Inferior parietal cortex (tissue), 1 donor: ENCODE measurements around the gene MARCKSL1.
"Not testable (repeated sequence)": the region's sequence is repeated elsewhere in the genome, so short reads cannot be mapped to it uniquely, and the experiment has no call there.

Experiments
- DNase-seq: peaks from one replicate; pipeline ENCODE4 v3.0.0-alpha.2; 2016; ENCODE audit errors: extremely low spot score

Gene MARCKSL1, protein sequence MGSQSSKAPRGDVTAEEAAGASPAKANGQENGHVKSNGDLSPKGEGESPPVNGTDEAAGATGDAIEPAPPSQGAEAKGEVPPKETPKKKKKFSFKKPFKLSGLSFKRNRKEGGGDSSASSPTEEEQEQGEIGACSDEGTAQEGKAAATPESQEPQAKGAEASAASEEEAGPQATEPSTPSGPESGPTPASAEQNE

DNA sequence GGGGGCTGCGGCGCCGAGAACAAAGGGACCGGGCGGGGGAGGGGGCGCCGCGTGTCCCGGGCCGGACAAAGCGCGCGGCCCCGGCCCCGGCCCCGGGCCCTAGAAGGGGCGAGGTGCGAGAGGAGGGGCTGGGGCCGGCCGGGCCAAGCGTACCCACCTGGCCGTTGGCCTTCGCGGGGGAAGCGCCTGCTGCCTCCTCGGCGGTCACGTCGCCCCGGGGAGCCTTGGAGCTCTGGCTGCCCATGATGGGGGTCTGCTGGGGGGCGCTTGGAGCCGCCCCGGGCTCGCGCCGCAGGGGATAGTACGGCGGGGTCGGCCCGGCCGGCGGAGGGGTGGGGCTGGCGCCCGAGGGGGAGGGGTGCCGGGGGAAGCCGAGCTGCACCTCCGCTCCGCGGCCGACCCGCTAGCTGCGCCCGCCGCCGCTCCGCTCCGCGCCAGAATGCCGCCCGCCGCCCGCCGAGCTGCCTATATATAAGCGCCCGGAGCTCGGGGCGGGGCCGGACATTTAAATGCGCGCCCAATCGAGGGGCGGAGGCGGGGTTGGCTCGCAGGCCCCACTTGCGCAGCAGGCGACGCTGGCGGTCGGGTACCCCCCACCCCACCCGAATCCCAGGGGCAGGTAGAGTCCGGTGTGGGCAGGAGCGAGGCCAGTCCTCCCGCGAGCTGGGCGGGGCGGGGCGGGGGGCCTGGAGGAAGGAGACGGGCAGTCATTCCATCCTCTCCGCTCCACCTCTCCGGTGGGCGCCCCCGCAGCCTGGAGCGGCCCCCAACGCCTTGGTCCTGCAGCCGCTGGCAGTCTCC is at the start of gene MARCKSL1:
Gene MARCKSL1 (minus strand): TSS at position 444 of the 801 bp plus-strand sequence. CDS start 200 bp downstream, at position 244.
- peak; percentile 79 for DNase-seq

DNA sequence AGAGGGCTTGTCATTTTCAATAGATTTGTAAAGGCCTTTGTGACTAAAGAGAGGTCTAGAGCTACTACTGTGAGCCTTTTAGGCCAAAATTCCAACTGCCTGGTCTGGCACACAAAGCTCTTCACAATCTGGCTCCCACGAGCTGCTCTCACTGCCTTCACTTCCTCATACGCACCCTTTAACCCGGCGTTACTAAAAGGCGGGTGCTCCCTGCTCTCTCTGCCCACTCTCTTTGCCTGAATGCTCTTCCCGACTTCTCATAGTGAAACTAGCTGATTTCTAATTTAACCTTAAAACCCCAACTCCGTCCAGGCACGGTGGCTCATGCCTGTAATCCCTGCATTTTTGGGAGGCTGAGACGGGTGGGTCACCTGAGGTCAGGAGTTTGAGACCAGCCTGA is 44.0 kb upstream of the MARCKSL1 start:
- no peak for DNase-seq

DNA sequence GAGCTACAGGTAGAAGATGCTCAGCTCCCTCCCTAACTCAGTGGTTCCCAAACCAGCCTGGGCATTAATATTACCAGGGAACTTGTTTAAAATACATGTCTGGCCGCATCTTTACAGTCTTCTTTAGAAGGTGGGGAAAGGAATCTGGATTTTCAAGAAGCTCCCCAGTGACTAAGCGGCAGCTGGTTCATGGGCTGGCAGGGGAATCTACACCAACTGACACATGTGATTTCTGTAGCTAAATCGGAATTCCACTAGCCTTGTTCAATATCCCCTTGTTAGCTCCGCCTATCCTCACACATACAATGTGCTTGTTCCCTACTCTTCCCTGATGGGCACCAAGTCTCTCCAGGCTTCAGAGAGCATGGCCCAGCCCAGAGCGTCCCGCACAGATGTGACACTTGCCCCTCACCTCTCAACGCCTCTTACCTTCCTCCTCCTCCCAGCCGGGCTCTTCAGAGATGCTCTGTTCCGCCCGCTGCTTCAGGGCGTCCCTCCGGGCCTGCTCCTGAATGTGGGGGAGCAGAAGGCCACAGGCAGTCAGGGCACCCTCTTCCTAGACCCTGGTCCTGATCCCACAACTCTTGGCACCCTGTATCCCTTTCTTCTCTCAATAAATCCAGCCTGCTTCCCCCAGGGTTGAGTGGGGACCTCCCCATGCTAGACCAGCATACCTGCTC is 41.6 kb upstream of the MARCKSL1 start:
- no peak for DNase-seq

DNA sequence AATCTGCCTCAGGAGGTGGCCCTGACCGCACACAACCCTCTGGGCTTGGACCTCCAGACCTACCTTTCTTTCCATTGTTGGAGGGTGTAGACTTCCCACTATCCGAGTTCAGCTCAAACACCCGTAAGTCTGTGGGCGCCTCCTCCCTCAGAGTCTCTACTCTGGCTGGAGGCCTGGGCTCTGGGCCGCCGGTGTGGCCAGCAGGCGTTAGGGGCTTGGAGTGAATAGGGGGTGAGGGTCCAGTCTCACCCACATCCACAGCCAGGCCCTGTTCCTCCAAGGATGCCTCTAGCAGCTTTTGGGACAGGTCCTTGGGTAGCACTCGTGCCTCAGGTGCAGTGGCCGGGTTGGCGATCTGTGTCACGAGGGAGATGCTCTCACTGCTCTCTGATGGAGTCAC is 40.2 kb upstream of the MARCKSL1 start:
- DNase-seq: no peak

DNA sequence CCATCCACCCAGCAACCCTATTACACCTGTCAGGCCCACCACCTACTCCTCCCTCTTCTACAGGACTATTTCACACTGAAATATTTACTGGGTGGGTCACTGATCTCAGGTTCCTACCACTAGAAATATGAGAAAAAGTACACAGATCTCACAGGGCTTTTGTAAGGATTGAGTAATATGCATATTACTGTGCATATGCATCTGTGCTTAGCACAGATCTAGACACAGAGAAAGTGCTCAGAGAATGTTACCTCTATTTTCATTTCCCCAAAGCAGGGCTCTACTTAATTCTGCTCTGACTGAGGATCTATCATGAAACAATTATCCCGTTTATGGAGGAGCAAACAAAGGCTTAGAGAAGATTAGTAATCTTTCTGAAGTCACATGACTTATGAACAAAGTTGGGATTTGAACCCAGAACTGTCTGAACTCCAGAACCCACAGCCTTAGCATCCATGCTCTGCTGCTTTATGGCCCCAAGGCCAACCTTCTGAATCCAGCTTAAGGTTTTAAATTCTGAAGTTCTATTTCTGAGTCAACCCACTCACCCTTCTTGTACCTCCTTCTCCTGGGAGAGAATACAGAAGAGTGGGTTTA is 38.1 kb upstream of the MARCKSL1 start:
- no peak for DNase-seq

DNA sequence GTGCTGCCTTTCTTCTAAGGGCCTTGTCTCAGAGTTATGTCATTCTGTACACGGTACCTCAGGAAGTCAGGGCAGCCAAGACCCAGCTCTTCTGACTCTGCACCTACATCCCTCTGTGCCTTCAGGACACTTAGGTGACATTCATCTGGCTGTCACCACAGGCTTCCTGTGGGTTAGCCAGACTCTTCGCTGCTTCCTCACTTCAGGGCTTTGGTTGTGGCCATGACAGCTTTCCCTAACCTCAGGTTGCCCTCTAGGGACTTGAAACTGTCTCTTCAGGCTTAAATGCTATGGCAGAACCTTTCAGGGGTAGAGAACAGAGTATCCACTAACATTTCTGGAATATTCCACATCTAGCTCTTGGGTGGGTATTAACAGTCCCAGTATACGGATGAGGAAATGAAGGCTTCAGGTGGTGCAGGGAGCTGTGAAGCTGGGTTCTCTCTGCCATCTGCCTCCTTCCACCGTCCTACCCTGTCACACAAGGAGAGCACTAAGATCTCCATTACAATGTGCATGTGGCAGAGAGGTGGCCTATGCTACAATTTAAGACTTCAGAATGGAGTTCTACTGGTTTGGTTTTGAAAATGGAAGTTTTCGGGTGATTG is 36.2 kb upstream of the MARCKSL1 start:
- DNase-seq: no peak

DNA sequence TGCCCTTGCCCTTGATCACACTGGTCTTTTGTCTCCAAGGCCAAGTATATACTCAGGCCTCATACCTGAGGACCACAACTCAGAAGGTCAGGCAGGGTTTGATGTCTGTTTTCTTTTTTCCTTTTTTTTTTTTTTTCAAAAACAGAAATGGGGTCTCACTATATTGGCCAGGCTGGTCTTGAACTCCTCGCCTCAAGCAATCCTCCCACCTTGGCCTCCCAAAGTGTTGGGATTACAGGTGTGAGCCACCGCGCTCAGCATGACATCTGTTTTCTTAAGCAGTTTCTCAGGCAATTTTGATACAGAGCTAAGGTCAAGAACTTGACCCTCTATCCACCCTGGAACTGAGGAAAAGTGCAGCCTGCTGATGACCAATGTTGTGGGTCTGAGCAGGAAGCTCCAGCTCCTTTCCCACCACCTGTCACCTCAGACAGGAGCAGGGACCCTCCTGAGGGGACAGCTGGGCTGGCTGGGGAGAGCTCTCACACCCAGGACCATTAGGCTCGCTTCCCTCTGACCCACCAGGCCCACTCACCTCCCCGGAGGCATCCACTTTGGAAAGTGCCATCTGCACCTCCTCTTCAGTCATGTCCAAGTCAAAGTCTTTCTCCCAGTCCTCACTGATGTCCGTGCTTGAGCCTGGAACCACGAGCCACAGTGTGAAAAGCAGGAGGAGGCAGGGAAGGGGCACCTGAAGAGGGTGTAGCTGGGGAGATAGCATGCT is 32.0 kb upstream of the MARCKSL1 start:
- no peak for DNase-seq

DNA sequence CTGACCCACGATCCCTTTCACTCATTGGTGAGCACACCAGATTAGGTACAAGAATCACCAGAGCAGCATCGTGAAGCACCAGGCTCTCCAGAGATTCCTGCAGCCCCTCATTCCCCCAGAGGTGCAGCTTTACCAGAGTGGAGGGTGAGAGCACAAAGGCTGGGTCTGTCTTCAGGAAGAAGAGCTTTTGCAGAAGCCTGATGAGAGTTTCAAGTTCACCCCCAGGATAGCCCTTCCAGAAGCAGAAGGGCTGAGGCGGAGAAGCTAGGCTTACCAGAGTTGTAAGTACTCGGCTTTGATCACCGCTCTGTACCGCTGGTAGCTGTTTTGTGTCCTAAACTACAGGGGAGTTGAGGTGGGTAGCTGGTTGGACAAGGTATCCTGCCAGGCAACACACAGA is 29.4 kb upstream of the MARCKSL1 start:
- no peak for DNase-seq

DNA sequence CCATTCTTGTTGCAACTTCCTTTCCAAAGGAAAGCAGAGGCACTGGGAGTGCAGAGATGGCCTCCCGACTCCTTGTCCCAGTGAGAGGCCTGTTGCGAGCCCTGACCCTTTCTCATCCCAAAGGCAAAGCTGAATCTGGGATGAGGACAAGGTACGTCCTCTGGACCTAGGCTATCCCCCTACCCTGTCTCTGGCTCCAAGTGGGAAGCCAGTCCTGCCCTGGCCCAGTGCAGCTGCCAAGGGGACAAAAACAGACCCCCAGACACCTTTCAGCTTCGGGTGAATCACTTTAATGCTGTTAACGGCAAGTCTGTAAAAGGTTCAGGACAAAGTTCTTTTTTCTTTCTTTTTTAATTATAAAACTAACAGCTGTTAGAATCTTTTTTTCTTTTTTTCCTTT is 28.8 kb upstream of the MARCKSL1 start:
- DNase-seq: no peak

DNA sequence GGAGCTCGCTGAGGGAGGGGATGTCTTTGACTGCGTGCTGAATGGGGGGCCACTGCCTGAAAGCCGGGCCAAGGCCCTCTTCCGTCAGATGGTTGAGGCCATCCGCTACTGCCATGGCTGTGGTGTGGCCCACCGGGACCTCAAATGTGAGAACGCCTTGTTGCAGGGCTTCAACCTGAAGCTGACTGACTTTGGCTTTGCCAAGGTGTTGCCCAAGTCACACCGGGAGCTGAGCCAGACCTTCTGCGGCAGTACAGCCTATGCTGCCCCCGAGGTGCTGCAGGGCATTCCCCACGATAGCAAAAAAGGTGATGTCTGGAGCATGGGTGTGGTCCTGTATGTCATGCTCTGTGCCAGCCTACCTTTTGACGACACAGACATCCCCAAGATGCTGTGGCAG is 27.7 kb upstream of the MARCKSL1 start:
- DNase-seq: no peak

DNA sequence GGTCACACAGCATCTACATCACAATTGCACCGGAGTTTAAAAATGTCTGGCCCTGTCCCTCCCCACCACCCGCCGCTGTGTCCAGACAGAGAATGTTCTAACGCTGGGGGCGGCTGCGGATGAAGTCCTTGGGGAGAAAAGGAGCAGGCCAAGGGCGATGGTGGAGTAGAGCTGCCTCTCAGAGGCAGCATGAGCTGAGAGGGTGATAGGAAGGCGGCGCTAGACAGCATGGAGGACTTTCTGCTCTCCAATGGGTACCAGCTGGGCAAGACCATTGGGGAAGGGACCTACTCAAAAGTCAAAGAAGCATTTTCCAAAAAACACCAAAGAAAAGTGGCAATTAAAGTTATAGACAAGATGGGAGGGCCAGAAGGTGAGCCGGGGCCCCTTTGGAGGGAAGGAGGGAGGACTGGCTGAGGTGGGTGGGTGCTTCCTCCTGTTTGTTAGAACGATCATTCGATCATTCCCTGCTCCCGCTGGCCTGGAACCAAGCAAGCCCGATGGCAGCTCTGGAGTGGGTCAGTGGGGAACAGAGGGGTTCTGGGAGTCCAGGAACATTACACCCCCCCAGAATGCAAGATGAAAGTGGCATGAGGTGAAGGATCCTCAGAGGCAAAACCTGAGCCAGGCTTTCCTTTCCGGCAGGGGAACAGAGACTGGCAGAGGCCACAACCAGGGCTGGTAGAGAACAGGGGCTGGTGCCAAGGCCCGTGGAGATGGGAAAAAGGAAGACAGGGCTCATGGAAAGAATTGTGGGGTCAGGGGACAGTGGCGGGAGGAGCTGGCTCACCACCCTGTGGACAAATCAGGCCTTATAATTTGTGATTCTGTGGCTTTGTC is 26.7 kb upstream of the MARCKSL1 start, which contains the start of the genes FAM229A and TSSK3:
Gene FAM229A (minus strand): TSS at position 12 of the 840 bp plus-strand sequence. CDS start 394 bp downstream, outside the sequence.
Gene TSSK3 (plus strand): TSS at position 66 of the 840 bp plus-strand sequence. CDS start 163 bp downstream, at position 229.
- DNase-seq: no peak

DNA sequence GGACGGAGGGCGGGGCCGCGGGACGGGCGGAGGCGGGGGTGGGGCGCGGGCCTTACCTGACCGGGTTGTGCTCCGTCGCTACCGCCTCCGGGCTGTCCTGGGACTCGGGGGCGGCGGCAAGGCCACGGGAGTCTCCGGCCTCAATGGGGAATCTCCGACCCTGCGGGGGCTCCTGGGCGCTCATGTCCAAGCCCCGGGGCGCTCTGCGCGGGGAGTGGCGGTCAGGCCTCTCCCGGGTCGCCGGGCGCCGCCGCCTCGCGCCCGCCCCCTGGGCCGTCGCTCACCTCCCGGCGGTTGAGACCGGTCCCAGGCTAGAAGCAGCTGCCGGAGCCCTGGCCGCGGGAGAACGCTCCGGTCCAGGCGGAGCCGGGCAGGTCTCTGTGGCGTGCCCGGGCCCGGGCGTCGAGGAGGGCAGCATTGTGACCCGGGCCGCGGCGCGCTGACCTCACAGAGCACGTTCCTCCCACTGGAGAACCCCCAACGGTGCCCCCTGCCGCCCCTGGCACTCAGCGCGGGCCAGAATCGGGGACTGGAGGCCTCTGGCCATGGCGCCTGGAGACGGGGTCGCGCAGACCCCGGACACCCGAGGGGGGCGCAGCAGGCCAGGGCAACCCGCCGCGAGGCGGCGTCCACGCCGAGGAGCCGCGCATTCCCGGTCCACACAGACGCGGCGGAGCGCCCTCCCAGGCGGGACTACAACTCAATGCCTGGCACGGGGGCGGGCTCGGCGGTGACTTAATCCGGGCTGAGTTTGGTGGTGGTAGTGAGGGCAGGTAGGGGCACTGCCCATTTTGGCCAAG is 25.8 kb upstream of the MARCKSL1 start:
- peak; percentile 49 for DNase-seq

DNA sequence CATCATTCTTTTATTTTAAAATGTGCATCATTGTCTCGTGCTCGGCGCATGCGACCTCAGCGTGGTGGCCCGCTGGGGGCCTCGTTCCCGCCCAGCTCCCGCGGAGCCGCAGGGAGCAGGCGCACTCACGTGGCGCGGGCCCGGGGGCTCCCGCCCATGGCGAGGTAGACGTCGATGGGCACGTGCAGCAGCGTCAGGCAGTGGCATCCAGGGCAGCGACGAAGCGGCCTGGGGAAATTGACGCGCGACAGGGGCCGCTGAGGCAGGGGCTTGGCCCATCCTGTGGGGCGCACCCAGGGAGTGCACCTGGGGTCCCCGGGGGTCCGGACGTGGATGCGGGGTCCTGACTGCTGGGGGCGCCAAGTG is 25.3 kb upstream of the MARCKSL1 start:
- DNase-seq: no peak

DNA sequence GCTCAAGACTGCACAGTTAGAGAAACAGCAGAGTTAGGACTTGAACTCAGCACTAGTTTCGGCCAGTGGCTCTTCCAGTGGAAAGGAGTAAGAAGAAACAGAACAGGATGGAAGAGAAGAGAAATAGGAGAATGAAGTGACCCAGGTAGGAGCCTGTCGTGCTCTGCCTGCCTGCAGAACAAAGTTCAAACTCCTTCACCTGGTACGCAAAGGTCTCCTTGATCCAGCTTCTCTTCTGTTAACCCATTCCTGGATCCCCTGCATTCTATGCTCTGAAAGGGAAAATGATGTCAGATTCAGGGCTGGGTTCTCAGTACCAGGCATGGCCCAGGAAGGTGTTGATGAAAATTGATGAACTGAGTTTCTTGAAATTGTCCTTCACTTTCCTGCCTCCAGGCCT is 22.4 kb upstream of the MARCKSL1 start:
- no peak for DNase-seq

DNA sequence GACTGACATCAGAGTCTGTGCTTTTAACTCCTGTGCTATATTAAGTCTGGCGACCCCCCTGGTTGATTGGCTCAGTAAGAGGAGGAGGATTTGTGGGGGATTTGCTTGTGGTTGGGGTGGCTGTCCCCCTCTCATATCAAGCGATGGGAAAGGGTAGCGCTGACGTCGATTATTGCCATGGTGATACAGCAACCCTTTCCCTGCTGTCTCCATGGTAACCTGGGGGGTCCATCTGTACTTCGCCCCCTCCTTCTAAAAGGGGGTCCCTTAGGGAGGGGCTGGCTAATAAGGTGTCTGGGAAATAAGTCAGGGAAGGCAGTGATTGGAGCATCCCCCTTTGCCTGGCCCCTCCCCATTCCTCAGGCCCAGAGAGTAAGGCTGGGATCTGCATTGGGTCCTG is 21.6 kb upstream of the MARCKSL1 start:
- no peak for DNase-seq

DNA sequence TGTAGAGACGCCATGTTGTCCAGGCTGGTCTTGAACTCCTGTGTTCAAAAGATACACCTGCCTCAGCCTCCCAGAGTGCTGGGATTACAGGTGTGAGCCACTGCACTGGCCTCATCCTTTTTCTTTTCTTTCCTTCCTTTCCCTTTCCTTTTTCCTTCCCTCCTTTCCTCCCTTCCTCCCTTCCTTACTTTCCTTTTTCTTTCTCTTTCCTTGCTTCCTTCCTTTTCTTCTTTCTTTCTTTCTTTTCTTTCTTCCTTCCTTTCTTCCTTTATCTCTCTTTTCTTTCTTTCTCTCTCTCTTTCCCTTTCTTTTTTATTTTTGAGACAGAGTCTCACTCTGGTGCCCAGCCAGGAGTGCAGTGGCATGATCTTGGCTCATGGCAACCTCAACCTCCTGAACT is 20.4 kb upstream of the MARCKSL1 start:
- DNase-seq: no peak

DNA sequence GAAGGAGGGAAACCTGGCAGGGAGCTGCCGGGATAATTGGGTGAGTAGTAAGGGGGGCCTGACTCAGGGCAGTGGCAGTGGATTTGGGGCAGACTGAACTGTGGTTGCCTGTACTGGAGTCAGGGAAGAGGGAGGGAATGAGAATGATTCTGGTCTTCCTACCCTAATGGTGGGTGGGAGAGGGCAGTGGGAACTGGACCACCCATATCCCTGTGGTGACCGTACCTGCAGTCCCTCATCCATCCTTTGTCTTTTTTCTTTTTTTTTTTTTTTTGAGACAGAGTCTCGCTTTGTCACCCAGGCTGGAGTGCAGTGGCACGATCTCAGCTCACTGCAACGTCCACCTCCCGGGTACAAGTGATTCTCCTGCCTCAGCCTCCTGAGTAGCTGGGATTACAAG is 19.7 kb upstream of the MARCKSL1 start:
- not testable (repeated sequence) for DNase-seq

DNA sequence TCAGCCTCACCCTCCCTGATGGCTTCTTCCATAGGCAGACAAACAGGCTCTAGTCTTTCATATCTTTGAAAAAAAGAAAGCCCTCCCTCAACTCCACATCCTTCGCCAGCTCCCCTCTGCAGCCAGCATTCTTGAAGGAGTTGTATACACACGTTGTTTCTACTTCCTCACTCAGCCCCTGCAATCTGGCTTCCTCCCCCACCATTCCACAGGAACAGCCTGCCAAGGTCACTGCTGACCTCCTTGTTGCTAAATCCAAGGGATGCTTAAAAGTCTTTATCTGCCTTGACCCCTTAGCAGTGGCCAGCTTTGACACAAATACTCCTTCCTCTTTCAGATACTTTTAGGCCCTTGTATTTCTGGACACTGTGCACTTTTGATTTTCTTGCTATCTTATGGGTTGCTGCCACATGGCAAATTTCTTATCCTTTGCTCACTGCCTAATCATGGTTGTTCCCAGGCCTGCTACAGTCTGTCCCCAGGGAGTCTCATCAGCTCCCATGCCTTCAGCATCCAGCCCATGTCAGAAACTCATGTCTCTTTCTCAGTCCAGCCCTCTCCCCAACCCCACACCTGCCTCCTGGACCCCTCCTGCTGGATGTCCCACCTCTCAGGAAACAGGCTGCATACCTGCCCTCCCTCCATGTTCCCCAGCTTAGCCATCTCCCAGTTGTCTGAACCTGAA is 18.0 kb upstream of the MARCKSL1 start:
- no peak for DNase-seq

DNA sequence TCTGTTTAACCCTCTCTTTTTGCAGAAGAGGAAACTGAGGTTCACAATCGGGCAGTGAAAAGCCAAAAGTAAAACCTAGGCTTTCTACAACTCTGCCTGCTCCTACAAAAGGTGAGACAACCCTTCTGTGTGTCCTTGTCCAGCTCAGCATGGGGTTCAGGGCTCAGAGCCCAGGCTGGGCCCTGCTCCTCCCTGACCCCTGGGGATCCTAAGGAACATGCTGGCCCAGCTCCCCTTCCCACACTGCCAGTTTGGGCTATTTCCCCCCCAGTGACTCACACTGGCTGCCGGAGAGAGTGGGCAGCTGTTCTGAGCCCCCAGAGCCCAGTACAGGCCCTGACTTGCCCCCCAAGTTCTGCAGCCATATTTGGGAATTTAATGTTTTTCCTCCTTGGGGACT is 17.4 kb upstream of the MARCKSL1 start:
- no peak for DNase-seq
